Muscle of arm (tissue), 12 donors: Measurements from ENCODE around the gene TATDN2. TPM values are rescaled to one million over a fixed set of nuclear protein-coding genes. Genes with fewer than 3 reads are reported as not detected.
"Not testable (repeated sequence)": the region's sequence is repeated elsewhere in the genome, so short reads cannot be mapped to it uniquely, and the experiment has no call there.

Experiments used
- DNase-seq: peaks from one replicate; pipeline ENCODE4 v3.0.0-alpha.2; 2013
- polyA plus RNA-seq, 12 donors: library from polyadenylated mRNA; unstranded; fragments of 120-200 nt; gene quantifications; one replicate each; pipeline ENCODE4 v1.2.1, GENCODE V29; 2013; ENCODE audit not compliant: insufficient read length in 12 of 12

TATDN2 gene
- polyA plus RNA-seq, 12 donors = 16.5 to 25.2 (median 21.1) TPM; not detected in 1

- no peak for DNase-seq
Observed at GRCh38 chr3:10234526-10235230, 13.6 kb upstream of the TATDN2 start.

- DNase-seq = no peak
Observed at GRCh38 chr3:10235551-10235950, 12.7 kb upstream of the TATDN2 start.

GRCh38 chr3:10238345-10239183 lies 9.7 kb upstream of the TATDN2 start:
- no peak for DNase-seq

- no peak for DNase-seq
Observed at GRCh38 chr3:10240799-10241198, 7.5 kb upstream of the TATDN2 start.

- no peak for DNase-seq
Observed at GRCh38 chr3:10242182-10243065, 5.8 kb upstream of the TATDN2 start.

- DNase-seq = no peak
Observed at GRCh38 chr3:10244009-10244408, 4.2 kb upstream of the TATDN2 start.

- no peak for DNase-seq
Observed at GRCh38 chr3:10245081-10245712, 3.1 kb upstream of the TATDN2 start.

GRCh38 chr3:10247679-10248183 lies 528 bp upstream of the TATDN2 start:
- DNase-seq = no peak

GRCh38 chr3:10248984-10249748 lies 907 bp downstream of the TATDN2 start:
- DNase-seq = no peak

GRCh38 chr3:10249833-10250232 lies 1.6 kb downstream of the TATDN2 start:
- DNase-seq = no peak

GRCh38 chr3:10251006-10251405 lies 2.7 kb downstream of the TATDN2 start:
- DNase-seq = no peak

- DNase-seq = no peak
Observed at GRCh38 chr3:10253731-10254130, 5.5 kb downstream of the TATDN2 start.

- DNase-seq = no peak
Observed at GRCh38 chr3:10255835-10256234, 7.6 kb downstream of the TATDN2 start.

- no peak for DNase-seq
Observed at GRCh38 chr3:10259036-10259435, 10.8 kb downstream of the TATDN2 start.

- DNase-seq = no peak
Observed at GRCh38 chr3:10259798-10260197, 11.5 kb downstream of the TATDN2 start.

GRCh38 chr3:10260211-10260701 lies 12.0 kb downstream of the TATDN2 start:
- no peak for DNase-seq

- DNase-seq = no peak
Observed at GRCh38 chr3:10262027-10262426, 13.8 kb downstream of the TATDN2 start.

- DNase-seq = no peak
Observed at GRCh38 chr3:10263646-10264363, 15.5 kb downstream of the TATDN2 start.

- DNase-seq = no peak
Observed at GRCh38 chr3:10265833-10266232, 17.6 kb downstream of the TATDN2 start.

GRCh38 chr3:10266936-10267335 lies 18.7 kb downstream of the TATDN2 start:
- not testable (repeated sequence) for DNase-seq
